Stomach smooth muscle (tissue), 2 donors: ENCODE measurements around the gene PRPF6.

ENCODE experiments used
- H3K27ac ChIP-seq: one replicate; pipeline ENCODE4 v1.7.0; 2013; ENCODE audit warnings: mild to moderate bottlenecking, low read length, inconsistent platforms
- H3K27me3 ChIP-seq, 2 donors: one replicate each; pipeline ENCODE4 v1.7.0; 2013; ENCODE audit warnings: low read length in 2 of 2; ENCODE audit not compliant: insufficient read depth in 2 of 2, control insufficient read depth in 1 of 2
- H3K36me3 ChIP-seq, 2 donors: one replicate each; pipeline ENCODE4 v1.7.0; 2013; ENCODE audit warnings: low read length in 2 of 2; ENCODE audit not compliant: control insufficient read depth in 2 of 2, insufficient read depth in 2 of 2
- H3K4me1 ChIP-seq: one replicate; pipeline ENCODE4 v1.7.0; 2013; ENCODE audit warnings: low read length; ENCODE audit not compliant: control insufficient read depth, insufficient read depth
- H3K4me3 ChIP-seq, 2 donors: one replicate each; pipeline ENCODE4 v1.7.0; 2013; ENCODE audit warnings: low read length in 2 of 2
- H3K9ac ChIP-seq, 2 donors: one replicate each; pipeline ENCODE4 v1.7.0; 2013; ENCODE audit warnings: low read length in 2 of 2, mild to moderate bottlenecking in 1 of 2
- H3K9me3 ChIP-seq, 2 donors: one replicate each; pipeline ENCODE4 v1.7.0; 2013; ENCODE audit warnings: low read length in 2 of 2; ENCODE audit not compliant: control insufficient read depth in 2 of 2
- donor health status: healthy.
- donor health status: Pancreatic carcinoma.

Gene PRPF6

DNA sequence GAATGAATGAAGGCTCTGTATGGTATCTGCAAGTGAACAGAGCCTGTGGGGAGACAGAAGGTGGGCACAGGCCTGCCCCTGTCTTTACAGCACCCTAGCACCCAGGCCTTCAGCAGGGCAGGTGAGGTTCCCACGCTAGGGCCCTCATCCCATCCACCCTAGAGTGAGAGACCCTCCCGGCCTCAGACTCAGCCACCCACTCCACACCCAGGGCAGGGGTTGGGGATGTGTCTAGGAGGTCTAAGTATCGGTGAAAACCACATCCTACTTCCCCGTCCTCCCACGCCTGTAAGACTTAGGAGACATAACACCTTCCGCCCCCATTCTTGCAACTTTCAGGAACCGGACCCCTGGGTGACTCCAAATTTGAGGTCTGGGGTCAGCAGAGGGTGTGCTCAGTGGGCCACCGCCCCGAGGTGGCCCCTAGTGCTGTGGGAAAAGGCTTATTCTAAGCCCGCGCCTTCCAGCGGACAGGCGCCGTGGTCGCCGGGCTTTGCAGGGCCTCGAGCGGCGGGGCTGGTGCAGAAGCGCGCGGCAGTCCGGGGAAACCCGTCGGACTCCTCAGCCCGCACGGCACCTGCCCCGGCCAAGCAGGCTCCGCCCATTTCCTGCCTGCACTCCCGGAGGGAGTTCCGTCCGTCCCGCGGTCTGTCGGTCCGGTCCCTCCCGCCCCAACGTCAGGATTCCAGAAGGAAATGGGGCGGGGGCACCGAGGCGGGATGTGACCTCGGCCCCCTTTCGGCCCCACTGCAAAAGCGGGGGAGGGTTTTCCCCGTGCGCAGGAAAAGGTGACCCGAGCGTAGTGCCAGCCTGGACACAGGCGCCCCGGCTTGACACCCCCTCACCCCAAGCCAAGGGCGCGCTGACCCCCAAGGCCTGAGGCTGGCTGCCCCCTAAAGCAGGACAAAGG is 2.4 kb upstream of the PRPF6 start:
- Histone ChIP-seq H3K9ac (peak overlapping the region; percentile 21 to 53), H3K27me3 (no peaks in the 10 kb centered on the region), H3K4me1 (peaks cover 39% of the 10 kb centered on the region)

DNA sequence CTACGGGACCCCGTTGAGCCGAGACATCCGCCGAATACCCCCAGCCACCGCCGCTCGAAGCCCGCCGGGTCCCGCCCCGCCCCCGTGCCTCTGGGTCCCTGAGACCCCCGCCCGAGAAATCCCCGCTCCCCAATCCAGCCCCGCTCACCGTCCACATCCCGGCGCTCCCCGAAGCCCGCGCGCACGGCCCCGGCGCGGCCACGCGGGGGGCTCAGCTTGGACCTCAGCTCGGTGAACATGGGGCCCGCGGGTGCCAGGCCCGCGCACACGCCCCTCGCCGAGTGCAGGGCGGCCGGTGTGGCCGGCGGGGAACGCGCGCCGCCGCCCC is 1.7 kb upstream of the PRPF6 start:
- Histone ChIP-seq H3K9me3 (no peaks in the 10 kb centered on the region), H3K4me1 (peaks cover 39% of the 10 kb centered on the region), H3K27me3 (no peaks in the 10 kb centered on the region), H3K9ac (peak overlapping the region in 1 of 2 donors; percentile 53), H3K36me3 (peaks cover 4% of the 10 kb centered on the region in 2 donors), H3K27ac (no peak overlapping the region), H3K4me3 (peak overlapping the region; percentile 69 to 98)

More for the DNA sequence above, 2.4 kb upstream of the PRPF6 start:
- H3K27ac ChIP-seq: no peak overlapping the region
- peak overlapping the region; percentile 69 to 98 for H3K4me3 ChIP-seq
- H3K36me3 ChIP-seq: peaks cover 4% of the 10 kb centered on the region in 2 donors
- no peaks in the 10 kb centered on the region for H3K9me3 ChIP-seq

DNA sequence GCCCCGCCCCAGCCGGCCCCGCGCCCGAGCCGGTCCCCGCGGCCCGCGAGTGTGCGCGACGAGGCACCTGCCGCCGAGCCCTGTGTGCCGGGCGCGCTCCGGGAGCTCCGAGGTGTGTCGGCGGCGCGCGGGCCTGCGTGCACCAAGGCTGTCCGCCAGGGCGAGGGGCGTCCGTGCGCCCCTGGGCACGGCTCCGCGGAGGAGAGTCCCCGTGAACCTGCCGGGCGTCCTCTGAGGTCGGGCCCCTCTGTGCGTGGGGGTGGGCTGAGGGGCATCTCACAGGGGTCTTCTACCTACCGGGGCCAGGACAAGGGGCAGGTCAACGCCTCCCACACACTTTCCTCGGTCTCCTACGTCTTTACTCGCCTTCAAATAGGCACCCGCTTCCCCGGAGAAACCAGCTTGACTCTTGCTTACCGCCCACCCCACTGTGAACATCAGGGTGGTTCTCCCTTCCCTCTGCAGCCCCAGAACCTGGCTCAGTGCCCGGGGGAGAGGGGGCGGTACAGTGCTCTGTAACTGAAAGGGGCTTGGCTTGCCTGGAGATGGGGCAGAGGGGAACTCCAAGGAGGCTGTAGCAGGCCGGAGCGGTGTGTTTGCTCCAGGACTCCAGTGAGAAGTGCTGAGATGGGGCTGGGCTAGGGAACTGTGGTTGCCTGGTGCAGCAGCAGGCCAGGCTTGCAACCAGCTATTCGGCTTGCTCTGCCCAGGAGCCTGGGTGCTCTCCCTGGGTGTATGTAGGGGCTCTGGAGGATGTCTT is 1.2 kb upstream of the PRPF6 start, which contains the start of gene SAMD10:
SAMD10 (minus strand) TSS at position 86 of the 760 bp plus-strand sequence. CDS start 175 bp downstream, outside the sequence.
- no peaks in the 10 kb centered on the region for H3K9me3 ChIP-seq
- H3K4me3 ChIP-seq: peak within 1 kb of the TSS; percentile 69 to 98
- peak within 1 kb of the TSS; percentile 47 to 53 for H3K9ac ChIP-seq
- H3K36me3 ChIP-seq: peaks cover 8% of the 10 kb centered on the region in 2 donors
- H3K4me1 ChIP-seq: peaks cover 39% of the 10 kb centered on the region
- no peaks in the 10 kb centered on the region for H3K27me3 ChIP-seq
- H3K27ac ChIP-seq: peak within 1 kb of the TSS; percentile 76

DNA sequence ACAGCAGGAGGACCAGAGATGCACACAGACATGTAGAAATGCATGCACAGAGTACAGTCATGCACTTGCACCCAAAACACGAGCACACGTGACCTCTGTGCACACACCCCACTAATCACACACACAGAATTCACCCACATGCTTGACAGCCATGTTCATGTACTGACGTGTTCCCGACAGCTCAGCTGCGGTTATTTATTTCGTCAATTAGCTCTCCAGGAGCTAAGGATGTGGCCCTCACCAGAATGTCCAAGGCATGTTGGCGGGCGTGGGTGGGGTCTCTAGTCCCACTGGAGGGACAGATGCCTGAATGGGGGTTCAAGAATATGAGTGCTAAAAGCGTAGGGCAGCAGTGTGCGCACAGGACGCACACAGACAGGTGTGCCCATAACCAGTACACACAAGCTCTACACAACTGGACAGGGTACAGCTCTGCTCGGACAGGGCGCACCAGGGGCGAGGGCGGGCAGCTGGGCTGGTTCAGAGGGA is 571 bp upstream of the PRPF6 start:
- Histone ChIP-seq H3K27ac (peak overlapping the region; percentile 76), H3K27me3 (no peaks in the 10 kb centered on the region), H3K4me3 (peak overlapping the region; percentile 45 to 98), H3K4me1 (peaks cover 39% of the 10 kb centered on the region), H3K36me3 (peaks cover 13 to 14% of the 10 kb centered on the region in 2 donors), H3K9ac (peak overlapping the region in 1 of 2 donors; percentile 2), H3K9me3 (no peaks in the 10 kb centered on the region)

DNA sequence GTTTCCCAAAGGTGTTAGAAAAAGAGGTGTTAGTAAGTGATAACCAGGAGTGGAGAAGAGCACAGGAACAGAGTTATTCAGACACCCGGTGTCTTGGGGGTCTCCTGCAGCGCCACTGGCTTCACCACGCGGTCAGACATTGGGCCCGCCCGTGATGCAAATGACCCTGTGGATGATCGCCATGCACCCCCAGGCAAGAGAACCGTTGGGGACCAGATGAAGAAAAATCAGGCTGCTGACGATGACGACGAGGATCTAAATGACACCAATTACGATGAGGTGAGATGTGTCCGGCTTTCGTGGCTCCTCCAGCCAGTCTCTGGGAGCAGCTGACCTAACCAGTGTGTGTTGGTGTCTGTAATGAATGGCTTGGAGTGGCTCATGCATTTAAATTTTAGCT is 2.0 kb downstream of the PRPF6 start:
- H3K4me3 ChIP-seq: no peak overlapping the region
- no peak overlapping the region for H3K9ac ChIP-seq
- no peaks in the 10 kb centered on the region for H3K27me3 ChIP-seq
- peaks cover 39% of the 10 kb centered on the region for H3K4me1 ChIP-seq
- no peak overlapping the region for H3K27ac ChIP-seq
- H3K36me3 ChIP-seq: peaks cover 28% of the 10 kb centered on the region in 2 donors
- no peaks in the 10 kb centered on the region for H3K9me3 ChIP-seq

DNA sequence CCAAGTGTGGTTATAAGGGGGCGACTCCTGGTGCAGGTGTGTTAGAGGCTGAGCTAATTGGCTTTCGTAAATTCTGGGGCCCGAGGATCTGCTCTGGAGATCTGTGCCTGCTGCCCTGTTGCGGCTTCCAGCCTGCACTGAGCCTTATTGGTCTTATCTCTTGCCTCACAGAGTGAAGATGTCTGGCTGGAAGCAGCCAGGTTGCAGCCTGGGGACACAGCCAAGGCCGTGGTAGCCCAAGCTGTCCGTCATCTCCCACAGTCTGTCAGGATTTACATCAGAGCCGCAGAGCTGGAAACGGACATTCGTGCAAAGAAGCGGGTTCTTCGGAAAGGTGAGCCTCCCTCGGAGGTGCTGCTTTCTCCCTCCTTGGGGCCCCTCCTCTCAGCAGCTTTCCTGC is 20.0 kb downstream of the PRPF6 start:
- Histone ChIP-seq H3K36me3 (peaks cover 45 to 58% of the 10 kb centered on the region in 2 donors), H3K27me3 (no peaks in the 10 kb centered on the region), H3K9ac (no peak overlapping the region), H3K4me3 (no peak overlapping the region), H3K4me1 (peaks cover 5% of the 10 kb centered on the region), H3K27ac (no peak overlapping the region), H3K9me3 (no peaks in the 10 kb centered on the region)

DNA sequence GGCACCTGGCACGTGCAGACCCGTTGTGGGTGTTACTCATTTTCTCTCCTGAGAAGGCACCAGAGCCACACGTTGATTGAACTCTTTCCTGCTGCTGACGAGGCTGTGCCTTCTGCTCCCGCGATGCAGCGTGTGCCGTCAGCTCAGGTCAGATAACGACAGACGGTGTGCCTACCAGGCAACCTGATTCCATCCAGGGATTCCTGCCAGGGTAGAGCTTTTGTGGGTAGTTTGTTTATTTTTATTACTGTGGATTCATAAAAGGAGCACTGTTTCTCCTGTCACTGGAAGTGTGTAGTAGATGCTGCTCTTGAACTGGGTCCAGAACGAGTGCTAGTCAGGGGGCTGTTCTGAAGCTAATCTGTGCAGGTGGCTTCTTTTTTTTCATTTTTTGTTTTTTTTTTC is 20.7 kb downstream of the PRPF6 start:
- peaks cover 47 to 53% of the 10 kb centered on the region in 2 donors for H3K36me3 ChIP-seq
- peaks cover 5% of the 10 kb centered on the region for H3K4me1 ChIP-seq
- no peaks in the 10 kb centered on the region for H3K9me3 ChIP-seq
- no peak overlapping the region for H3K9ac ChIP-seq
- no peak overlapping the region for H3K27ac ChIP-seq
- no peaks in the 10 kb centered on the region for H3K27me3 ChIP-seq
- H3K4me3 ChIP-seq: no peak overlapping the region

DNA sequence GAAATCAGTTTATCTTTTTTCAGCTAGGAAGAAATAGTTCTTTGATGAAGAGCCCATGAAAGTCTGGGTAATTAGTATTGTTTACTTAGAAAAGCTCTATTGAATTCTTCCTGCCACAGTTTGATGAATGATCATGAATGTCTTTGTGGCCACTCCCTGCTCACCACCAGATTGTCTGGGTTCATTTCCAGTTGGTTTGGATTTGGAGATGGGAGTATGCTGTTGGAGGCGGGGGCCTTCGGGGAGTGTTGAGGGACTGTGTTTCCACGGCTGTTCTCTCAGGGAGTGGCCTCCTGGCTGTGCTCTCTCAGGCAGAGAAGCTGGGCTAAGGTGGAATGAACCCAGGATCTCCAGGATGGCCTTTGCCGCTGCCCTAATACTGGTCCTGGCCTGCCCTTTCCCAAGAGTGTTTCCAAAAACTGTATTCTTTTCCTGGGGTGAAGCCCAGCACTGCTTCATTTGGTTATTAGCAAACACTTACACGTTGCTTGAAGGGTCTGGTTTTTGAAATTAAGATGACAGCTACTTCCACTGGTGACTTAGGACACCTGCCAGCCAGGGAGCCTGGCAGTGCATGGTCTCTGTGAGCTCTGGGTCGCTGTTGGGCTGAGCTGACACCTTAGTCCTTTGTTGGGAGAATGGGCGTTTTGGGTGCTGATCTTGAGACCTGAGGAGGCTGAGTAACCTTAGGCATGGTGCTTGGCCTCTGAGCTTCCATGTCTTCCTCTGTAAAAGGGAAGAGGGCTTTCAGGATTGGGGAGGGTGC is 23.2 kb downstream of the PRPF6 start:
- Histone ChIP-seq H3K4me1 (peaks cover 5% of the 10 kb centered on the region), H3K27me3 (no peaks in the 10 kb centered on the region), H3K36me3 (peaks cover 48 to 49% of the 10 kb centered on the region in 2 donors), H3K9me3 (no peaks in the 10 kb centered on the region), H3K4me3 (no peak overlapping the region), H3K27ac (no peak overlapping the region), H3K9ac (no peak overlapping the region)

DNA sequence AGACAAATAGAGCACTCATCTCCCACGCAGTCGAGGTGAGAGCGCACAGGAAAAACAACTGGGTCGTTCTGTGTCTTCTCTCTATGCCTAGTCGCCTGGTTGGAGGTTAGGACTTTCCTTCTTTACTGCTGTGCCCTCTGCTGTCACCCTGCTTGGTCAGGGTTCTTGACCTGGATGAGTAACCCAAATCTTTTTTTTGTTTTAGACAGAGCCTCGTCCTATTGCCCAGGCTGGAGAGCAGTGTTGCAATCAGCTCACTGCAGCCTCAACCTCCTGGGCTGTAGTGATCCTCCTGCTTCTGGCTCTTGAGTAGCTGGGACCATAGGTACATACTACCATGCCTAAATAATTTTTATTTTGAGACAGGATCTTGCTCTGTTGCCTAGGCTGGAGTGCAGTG is 24.5 kb downstream of the PRPF6 start:
- Histone ChIP-seq H3K4me3 (no peak overlapping the region), H3K9me3 (no peaks in the 10 kb centered on the region), H3K27ac (no peak overlapping the region), H3K9ac (no peak overlapping the region), H3K36me3 (peaks cover 43 to 47% of the 10 kb centered on the region in 2 donors), H3K4me1 (peaks cover 5% of the 10 kb centered on the region), H3K27me3 (no peaks in the 10 kb centered on the region)

DNA sequence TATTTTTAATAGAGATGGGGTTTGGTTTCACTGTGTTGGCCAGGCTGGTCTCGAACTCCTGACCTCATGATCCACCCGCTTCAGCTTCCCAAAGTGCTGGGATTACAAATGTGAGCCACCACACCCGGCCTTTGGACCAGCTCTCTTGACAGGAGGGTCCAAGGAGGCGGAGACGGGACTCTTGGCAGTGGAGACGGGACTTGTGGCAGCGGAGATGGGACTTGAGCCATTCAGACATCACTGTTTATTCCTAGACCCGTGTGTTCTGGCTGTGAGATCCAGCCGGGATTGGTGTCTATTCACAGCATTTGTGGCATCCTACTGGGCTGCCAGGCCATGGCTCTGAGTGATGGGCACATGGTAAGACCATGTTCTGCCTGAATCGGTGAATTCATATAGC is 25.6 kb downstream of the PRPF6 start:
- Histone ChIP-seq H3K36me3 (peaks cover 47 to 49% of the 10 kb centered on the region in 2 donors), H3K4me3 (no peak overlapping the region), H3K27ac (no peak overlapping the region), H3K4me1 (peaks cover 4% of the 10 kb centered on the region), H3K9ac (no peak overlapping the region), H3K27me3 (no peaks in the 10 kb centered on the region), H3K9me3 (no peaks in the 10 kb centered on the region)
